ENCODE data around the gene COBLL1.

GRCh38 chr2:164841719-164842623 is at the start of gene COBLL1:
- TF ChIP-seq SIN3A (IDR thresholded peaks at IDR 0.05; ENCODE audit: borderline replicate concordance, insufficient read depth, low read length): no peak
- TF ChIP-seq POLR2AphosphoS5 (IDR thresholded peaks at IDR 0.05; ENCODE audit: low read depth, low read length): no peak
- no peak for TF ChIP-seq TAF1 (IDR thresholded peaks at IDR 0.05; ENCODE audit: borderline replicate concordance, insufficient read depth, low read length)
